Measurements from ENCODE around the gene BTBD2. TPM values are rescaled to one million over a fixed set of nuclear protein-coding genes. Genes with fewer than 3 reads are reported as not detected.
A peak's percentile ranks its signal among the peaks of the same experiment; 100 is the strongest.

The BTBD2 gene
- polyA plus RNA-seq, 4 donors, result 32.7 to 101 (median 53.0) TPM

GRCh38 chr19:2048104-2048958 is 32.8 kb upstream of the BTBD2 start:
- Histone ChIP-seq H3K4me1 (ENCODE audit: control insufficient read depth in 3 of 3, insufficient read depth in 2 of 3, low read depth in 1 of 3, low read length in 2 of 3) (peaks cover 8 to 43% (median 18%) of the 10 kb centered on the region in 3 donors), H3K27ac (ENCODE audit: low read depth in 1 of 3, low read length in 2 of 3) (peak overlapping the region; percentile 52 to 92 (median 88)), H3K4me3 (ENCODE audit: low read depth in 1 of 3, low read length in 3 of 3) (peak overlapping the region; percentile 8 to 94 (median 93)), H3K9me3 (ENCODE audit: control insufficient read depth in 2 of 2, insufficient read depth in 1 of 2, low read depth in 1 of 2, low read length in 1 of 2) (no peaks in the 10 kb centered on the region), H3K36me3 (ENCODE audit: control insufficient read depth in 3 of 3, insufficient read depth in 2 of 3, low read depth in 1 of 3, low read length in 3 of 3) (peaks cover 0 to 64% (median 6%) of the 10 kb centered on the region in 3 donors), H3K27me3 (ENCODE audit: control insufficient read depth in 3 of 3, insufficient read depth in 3 of 3, low read length in 3 of 3) (no peaks in the 10 kb centered on the region)
- DNase-seq, result peak in 1 of 2 donors; percentile 14
- FAIRE-seq, result no peak
- 35 to 66% (median 60%) methylated on average over 14 to 17 of the region's 17 CpGs for WGBS, 3 donors

GRCh38 chr19:2047449-2048103 is 32.1 kb upstream of the BTBD2 start:
- WGBS, 3 donors, result 22 to 56% (median 36%) methylated on average over 21 to 22 of the region's 22 CpGs

GRCh38 chr19:2047076-2047448 is 31.5 kb upstream of the BTBD2 start:
- Histone ChIP-seq H3K4me3 (ENCODE audit: low read depth in 1 of 3, low read length in 3 of 3) (no peak overlapping the region), H3K9me3 (ENCODE audit: control insufficient read depth in 2 of 2, insufficient read depth in 1 of 2, low read depth in 1 of 2, low read length in 1 of 2) (no peaks in the 10 kb centered on the region), H3K27me3 (ENCODE audit: control insufficient read depth in 3 of 3, insufficient read depth in 3 of 3, low read length in 3 of 3) (no peaks in the 10 kb centered on the region), H3K27ac (ENCODE audit: low read depth in 1 of 3, low read length in 2 of 3) (peak overlapping the region in 2 of 3 donors; percentile 46 to 55), H3K4me1 (ENCODE audit: control insufficient read depth in 3 of 3, insufficient read depth in 2 of 3, low read depth in 1 of 3, low read length in 2 of 3) (peaks cover 8 to 53% (median 22%) of the 10 kb centered on the region in 3 donors), H3K36me3 (ENCODE audit: control insufficient read depth in 3 of 3, insufficient read depth in 2 of 3, low read depth in 1 of 3, low read length in 3 of 3) (peaks cover 4 to 76% (median 8%) of the 10 kb centered on the region in 3 donors)
- FAIRE-seq, result no peak
- no peak for DNase-seq
- 44 to 62% (median 48%) methylated on average over 6 of the region's 6 CpGs for WGBS, 3 donors

More at GRCh38 chr19:2047449-2048103, 32.1 kb upstream of the BTBD2 start:
- Histone ChIP-seq H3K36me3 (ENCODE audit: control insufficient read depth in 3 of 3, insufficient read depth in 2 of 3, low read depth in 1 of 3, low read length in 3 of 3) (peaks cover 2 to 71% (median 6%) of the 10 kb centered on the region in 3 donors), H3K4me1 (ENCODE audit: control insufficient read depth in 3 of 3, insufficient read depth in 2 of 3, low read depth in 1 of 3, low read length in 2 of 3) (peaks cover 8 to 51% (median 20%) of the 10 kb centered on the region in 3 donors), H3K27me3 (ENCODE audit: control insufficient read depth in 3 of 3, insufficient read depth in 3 of 3, low read length in 3 of 3) (no peaks in the 10 kb centered on the region), H3K27ac (ENCODE audit: low read depth in 1 of 3, low read length in 2 of 3) (peak overlapping the region in 2 of 3 donors; percentile 46 to 55), H3K9me3 (ENCODE audit: control insufficient read depth in 2 of 2, insufficient read depth in 1 of 2, low read depth in 1 of 2, low read length in 1 of 2) (no peaks in the 10 kb centered on the region), H3K4me3 (ENCODE audit: low read depth in 1 of 3, low read length in 3 of 3) (peak overlapping the region in 1 of 3 donors; percentile 94)
- FAIRE-seq (no peak), DNase-seq (peak; percentile 32 to 81)

- Histone ChIP-seq H3K36me3 (ENCODE audit: control insufficient read depth in 3 of 3, insufficient read depth in 2 of 3, low read depth in 1 of 3, low read length in 3 of 3) (peaks cover 4 to 82% (median 8%) of the 10 kb centered on the region in 3 donors), H3K27ac (ENCODE audit: low read depth in 1 of 3, low read length in 2 of 3) (no peak overlapping the region), H3K4me3 (ENCODE audit: low read depth in 1 of 3, low read length in 3 of 3) (no peak overlapping the region), H3K4me1 (ENCODE audit: control insufficient read depth in 3 of 3, insufficient read depth in 2 of 3, low read depth in 1 of 3, low read length in 2 of 3) (peaks cover 6 to 51% (median 22%) of the 10 kb centered on the region in 3 donors), H3K27me3 (ENCODE audit: control insufficient read depth in 3 of 3, insufficient read depth in 3 of 3, low read length in 3 of 3) (no peaks in the 10 kb centered on the region), H3K9me3 (ENCODE audit: control insufficient read depth in 2 of 2, insufficient read depth in 1 of 2, low read depth in 1 of 2, low read length in 1 of 2) (no peaks in the 10 kb centered on the region)
- 90 to 92% (median 92%) methylated on average over 36 to 50 of the region's 50 CpGs for WGBS, 3 donors
- FAIRE-seq, result no peak
- DNase-seq, result peak in 1 of 2 donors; percentile 3
Measured at GRCh38 chr19:2046046-2046907, 30.8 kb upstream of the BTBD2 start.

- H3K27ac ChIP-seq (ENCODE audit: low read depth in 1 of 3, low read length in 2 of 3), result peak overlapping the region in 1 of 3 donors; percentile 33
- peaks cover 7 to 89% (median 12%) of the 10 kb centered on the region in 3 donors for H3K36me3 ChIP-seq (ENCODE audit: control insufficient read depth in 3 of 3, insufficient read depth in 2 of 3, low read depth in 1 of 3, low read length in 3 of 3)
- peaks cover 6 to 58% (median 25%) of the 10 kb centered on the region in 3 donors for H3K4me1 ChIP-seq (ENCODE audit: control insufficient read depth in 3 of 3, insufficient read depth in 2 of 3, low read depth in 1 of 3, low read length in 2 of 3)
- DNase-seq (no peak), FAIRE-seq (no peak)
- H3K27me3 ChIP-seq (ENCODE audit: control insufficient read depth in 3 of 3, insufficient read depth in 3 of 3, low read length in 3 of 3), result no peaks in the 10 kb centered on the region
- no peaks in the 10 kb centered on the region for H3K9me3 ChIP-seq (ENCODE audit: control insufficient read depth in 2 of 2, insufficient read depth in 1 of 2, low read depth in 1 of 2, low read length in 1 of 2)
- no peak overlapping the region for H3K4me3 ChIP-seq (ENCODE audit: low read depth in 1 of 3, low read length in 3 of 3)
- 59 to 73% (median 67%) methylated on average over 13 to 14 of the region's 14 CpGs for WGBS, 3 donors
Measured at GRCh38 chr19:2045501-2046045, 30.1 kb upstream of the BTBD2 start.

GRCh38 chr19:2044709-2045500 is 29.4 kb upstream of the BTBD2 start:
- peaks cover 6 to 61% (median 25%) of the 10 kb centered on the region in 3 donors for H3K4me1 ChIP-seq (ENCODE audit: control insufficient read depth in 3 of 3, insufficient read depth in 2 of 3, low read depth in 1 of 3, low read length in 2 of 3)
- H3K27me3 ChIP-seq (ENCODE audit: control insufficient read depth in 3 of 3, insufficient read depth in 3 of 3, low read length in 3 of 3), result no peaks in the 10 kb centered on the region
- no peak overlapping the region for H3K4me3 ChIP-seq (ENCODE audit: low read depth in 1 of 3, low read length in 3 of 3)
- H3K27ac ChIP-seq (ENCODE audit: low read depth in 1 of 3, low read length in 2 of 3), result peak overlapping the region in 2 of 3 donors; percentile 21 to 33
- 84 to 89% (median 85%) methylated on average over 16 to 18 of the region's 18 CpGs for WGBS, 3 donors
- H3K36me3 ChIP-seq (ENCODE audit: control insufficient read depth in 3 of 3, insufficient read depth in 2 of 3, low read depth in 1 of 3, low read length in 3 of 3), result peaks cover 13 to 96% (median 13%) of the 10 kb centered on the region in 3 donors
- H3K9me3 ChIP-seq (ENCODE audit: control insufficient read depth in 2 of 2, insufficient read depth in 1 of 2, low read depth in 1 of 2, low read length in 1 of 2), result no peaks in the 10 kb centered on the region
- FAIRE-seq (no peak), DNase-seq (peak in 1 of 2 donors; percentile 2)

- Histone ChIP-seq H3K9me3 (ENCODE audit: control insufficient read depth in 2 of 2, insufficient read depth in 1 of 2, low read depth in 1 of 2, low read length in 1 of 2) (no peaks in the 10 kb centered on the region), H3K4me3 (ENCODE audit: low read depth in 1 of 3, low read length in 3 of 3) (no peak overlapping the region), H3K27ac (ENCODE audit: low read depth in 1 of 3, low read length in 2 of 3) (peak overlapping the region in 2 of 3 donors; percentile 21 to 43), H3K36me3 (ENCODE audit: control insufficient read depth in 3 of 3, insufficient read depth in 2 of 3, low read depth in 1 of 3, low read length in 3 of 3) (peaks cover 13 to 97% (median 15%) of the 10 kb centered on the region in 3 donors), H3K4me1 (ENCODE audit: control insufficient read depth in 3 of 3, insufficient read depth in 2 of 3, low read depth in 1 of 3, low read length in 2 of 3) (peaks cover 6 to 54% (median 25%) of the 10 kb centered on the region in 3 donors), H3K27me3 (ENCODE audit: control insufficient read depth in 3 of 3, insufficient read depth in 3 of 3, low read length in 3 of 3) (no peaks in the 10 kb centered on the region)
- FAIRE-seq, result no peak
- DNase-seq, result peak in 1 of 2 donors; percentile 15
- 76 to 85% (median 84%) methylated on average over 10 to 11 of the region's 11 CpGs for WGBS, 3 donors
Measured at GRCh38 chr19:2043961-2044708, 28.6 kb upstream of the BTBD2 start.
